Lower leg skin (tissue), 3 donors: ENCODE measurements around the gene SHTN1.

ENCODE experiments used
- POLR2A ChIP-seq, 2 donors: fragments of 450-650 bp; IDR thresholded peaks; one replicate each; pipeline ENCODE4 v1.6.1; 2016 to 2017; ENCODE audit warnings: antibody characterized with exemption in 2 of 2, mild to moderate bottlenecking in 1 of 2, moderate library complexity in 1 of 2
- TF ChIP-seq, protein P1 (sequence below), 3 donors: fragments of 450-650 bp; IDR thresholded peaks; one replicate each; pipeline ENCODE4 v1.5.1; 2016; ENCODE audit warnings: antibody characterized with exemption in 3 of 3, mild to moderate bottlenecking in 3 of 3, moderate library complexity in 2 of 3

DNA sequence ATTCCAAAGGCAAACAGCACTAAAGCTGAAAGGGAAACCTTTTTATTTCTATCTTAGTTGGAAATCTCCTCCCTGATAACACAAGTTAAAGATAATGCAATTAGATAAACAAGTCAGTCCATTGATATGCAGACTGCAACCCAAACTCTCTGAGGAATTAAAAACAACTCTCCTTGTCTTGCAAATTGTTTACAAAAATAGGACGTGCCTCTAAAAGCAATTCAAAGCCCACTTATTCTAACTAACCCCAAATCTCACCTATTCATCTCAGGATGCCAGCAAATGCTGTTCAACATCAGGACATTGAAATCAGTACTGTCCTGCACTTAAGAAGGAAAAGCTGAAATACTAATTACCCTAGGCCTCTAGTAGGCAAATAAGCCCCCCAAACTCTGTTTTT, 12.8 kb downstream of the SHTN1 start:
- TF ChIP-seq, protein P1, sequence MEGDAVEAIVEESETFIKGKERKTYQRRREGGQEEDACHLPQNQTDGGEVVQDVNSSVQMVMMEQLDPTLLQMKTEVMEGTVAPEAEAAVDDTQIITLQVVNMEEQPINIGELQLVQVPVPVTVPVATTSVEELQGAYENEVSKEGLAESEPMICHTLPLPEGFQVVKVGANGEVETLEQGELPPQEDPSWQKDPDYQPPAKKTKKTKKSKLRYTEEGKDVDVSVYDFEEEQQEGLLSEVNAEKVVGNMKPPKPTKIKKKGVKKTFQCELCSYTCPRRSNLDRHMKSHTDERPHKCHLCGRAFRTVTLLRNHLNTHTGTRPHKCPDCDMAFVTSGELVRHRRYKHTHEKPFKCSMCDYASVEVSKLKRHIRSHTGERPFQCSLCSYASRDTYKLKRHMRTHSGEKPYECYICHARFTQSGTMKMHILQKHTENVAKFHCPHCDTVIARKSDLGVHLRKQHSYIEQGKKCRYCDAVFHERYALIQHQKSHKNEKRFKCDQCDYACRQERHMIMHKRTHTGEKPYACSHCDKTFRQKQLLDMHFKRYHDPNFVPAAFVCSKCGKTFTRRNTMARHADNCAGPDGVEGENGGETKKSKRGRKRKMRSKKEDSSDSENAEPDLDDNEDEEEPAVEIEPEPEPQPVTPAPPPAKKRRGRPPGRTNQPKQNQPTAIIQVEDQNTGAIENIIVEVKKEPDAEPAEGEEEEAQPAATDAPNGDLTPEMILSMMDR (IDR thresholded peaks at IDR 0.05): no peak
- TF ChIP-seq POLR2A (IDR thresholded peaks at IDR 0.05): no peak
